ENCODE data around the gene DNAJB12.

Gene DNAJB12

GRCh38 chr10:72319416-72320254, 35.1 kb downstream of the DNAJB12 start:
- Histone ChIP-seq H3K27me3 (ENCODE audit: low read length) (no peaks in the 10 kb centered on the region), H3K79me2 (ENCODE audit: insufficient read depth, low read length) (no peaks in the 10 kb centered on the region), H3K4me3 (ENCODE audit: insufficient read depth, low read length, poor library complexity, severe bottlenecking) (peak overlapping the region; percentile 59), H3F3A (ENCODE audit: insufficient read depth) (peaks cover 31% of the 10 kb centered on the region), H4K20me1 (ENCODE audit: low read depth, low read length) (no peaks in the 10 kb centered on the region), H3K36me3 (ENCODE audit: low read length) (no peaks in the 10 kb centered on the region), H3K4me2 (ENCODE audit: low read depth, low read length, poor library complexity, severe bottlenecking) (peak overlapping the region; percentile 93), H3K27ac (ENCODE audit: low read depth, low read length) (peak overlapping the region; percentile 96), H3K9ac (ENCODE audit: low read length) (peak overlapping the region; percentile 76), H2AFZ (ENCODE audit: low read depth, low read length, severe bottlenecking) (peak overlapping the region; percentile 49), H3K9me3 (ENCODE audit: insufficient read depth, low read length) (no peaks in the 10 kb centered on the region), H3K9me2 (replicated peaks; ENCODE audit: insufficient read depth, low read length) (no peaks in the 10 kb centered on the region)
- TF ChIP-seq EZH2phosphoT487 (conservative IDR thresholded peaks at IDR 0.05; ENCODE audit: low read length): no peak
- no peak for TF ChIP-seq CTCF (IDR thresholded peaks at IDR 0.05; ENCODE audit: insufficient read depth, low read length, poor library complexity, severe bottlenecking)

GRCh38 chr10:72318418-72319262, 36.1 kb downstream of the DNAJB12 start:
- Histone ChIP-seq H3K27ac (ENCODE audit: low read depth, low read length) (peak overlapping the region; percentile 96), H3K4me3 (ENCODE audit: insufficient read depth, low read length, poor library complexity, severe bottlenecking) (peak overlapping the region; percentile 59), H3K79me2 (ENCODE audit: insufficient read depth, low read length) (no peaks in the 10 kb centered on the region), H3K36me3 (ENCODE audit: low read length) (no peaks in the 10 kb centered on the region), H3K9ac (ENCODE audit: low read length) (peak overlapping the region; percentile 76), H3K9me3 (ENCODE audit: insufficient read depth, low read length) (no peaks in the 10 kb centered on the region), H2AFZ (ENCODE audit: low read depth, low read length, severe bottlenecking) (no peak overlapping the region), H3K4me2 (ENCODE audit: low read depth, low read length, poor library complexity, severe bottlenecking) (peak overlapping the region; percentile 93), H3F3A (ENCODE audit: insufficient read depth) (peaks cover 31% of the 10 kb centered on the region), H3K27me3 (ENCODE audit: low read length) (no peaks in the 10 kb centered on the region), H4K20me1 (ENCODE audit: low read depth, low read length) (no peaks in the 10 kb centered on the region), H3K9me2 (replicated peaks; ENCODE audit: insufficient read depth, low read length) (no peaks in the 10 kb centered on the region)
- TF ChIP-seq CTCF (IDR thresholded peaks at IDR 0.05; ENCODE audit: insufficient read depth, low read length, poor library complexity, severe bottlenecking): no peak
- TF ChIP-seq EZH2phosphoT487 (conservative IDR thresholded peaks at IDR 0.05; ENCODE audit: low read length): no peak

- Histone ChIP-seq H2AFZ (ENCODE audit: low read depth, low read length, severe bottlenecking) (no peak overlapping the region), H3K9me2 (replicated peaks; ENCODE audit: insufficient read depth, low read length) (no peaks in the 10 kb centered on the region), H3K4me3 (ENCODE audit: insufficient read depth, low read length, poor library complexity, severe bottlenecking) (no peak overlapping the region), H3K79me2 (ENCODE audit: insufficient read depth, low read length) (no peaks in the 10 kb centered on the region), H3K27me3 (ENCODE audit: low read length) (no peaks in the 10 kb centered on the region), H3F3A (ENCODE audit: insufficient read depth) (peaks cover 31% of the 10 kb centered on the region), H3K9me3 (ENCODE audit: insufficient read depth, low read length) (no peaks in the 10 kb centered on the region), H3K4me2 (ENCODE audit: low read depth, low read length, poor library complexity, severe bottlenecking) (peak overlapping the region; percentile 33), H4K20me1 (ENCODE audit: low read depth, low read length) (no peaks in the 10 kb centered on the region), H3K27ac (ENCODE audit: low read depth, low read length) (peak overlapping the region; percentile 59), H3K9ac (ENCODE audit: low read length) (no peak overlapping the region; the same call in 1 of the 2 replicates), H3K36me3 (ENCODE audit: low read length) (no peaks in the 10 kb centered on the region)
- TF ChIP-seq EZH2phosphoT487 (conservative IDR thresholded peaks at IDR 0.05; ENCODE audit: low read length) (no peak), CTCF (IDR thresholded peaks at IDR 0.05; ENCODE audit: insufficient read depth, low read length, poor library complexity, severe bottlenecking) (no peak)
Observed at GRCh38 chr10:72316748-72317435, 37.8 kb downstream of the DNAJB12 start.
